HepG2 (cell line): ENCODE results near the gene HSPB6. TPM values are rescaled to one million over a fixed set of nuclear protein-coding genes. Genes with fewer than 3 reads are reported as not detected.
A peak's percentile ranks its signal among the peaks of the same experiment; 100 is the strongest.

Experiments used
- ARID4A ChIP-seq: sonication (generic); formaldehyde crosslinking; IDR thresholded peaks from 2 replicates; pipeline ENCODE4 v1.5.0; 2020; ENCODE audit warnings: mild to moderate bottlenecking, missing genetic modification reagents, borderline replicate concordance
- ETS1 ChIP-seq: sonication (generic); formaldehyde crosslinking; IDR thresholded peaks from 2 replicates; pipeline ENCODE4 v1.4.0; 2020; ENCODE audit warnings: missing genetic modification reagents
- FOXC1 ChIP-seq: sonication (generic); formaldehyde crosslinking; IDR thresholded peaks from 2 replicates; pipeline ENCODE4 v1.8.0; 2022; ENCODE audit warnings: mild to moderate bottlenecking, missing genetic modification reagents, borderline replicate concordance
- KDM6A ChIP-seq: IDR thresholded peaks from 2 replicates; pipeline ENCODE4 v1.6.1; 2016; ENCODE audit warnings: low read depth
- MTA1 ChIP-seq: sonication (generic); formaldehyde crosslinking; IDR thresholded peaks from 2 replicates; pipeline ENCODE4 v1.4.0; 2020; ENCODE audit warnings: missing genetic modification reagents, mild to moderate bottlenecking, borderline replicate concordance
- SMYD3 ChIP-seq: sonication (generic); formaldehyde crosslinking; IDR thresholded peaks from 2 replicates; pipeline ENCODE4 v1.8.1; 2023; ENCODE audit warnings: mild to moderate bottlenecking, missing genetic modification reagents
- ZFAT ChIP-seq: sonication (generic); formaldehyde crosslinking; conservative IDR thresholded peaks from 2 replicates; pipeline ENCODE4 v1.8.1; 2023; ENCODE audit warnings: missing genetic modification reagents, inconsistent platforms
- ZNF784 ChIP-seq: sonication (generic); formaldehyde crosslinking; IDR thresholded peaks from 2 replicates; pipeline ENCODE4 v1.5.1; 2020; ENCODE audit warnings: missing genetic modification reagents, mild to moderate bottlenecking, borderline replicate concordance
- polyA plus RNA-seq, 8 experiments: library from polyadenylated mRNA; depleted of rRNA in 3 of 8; stranded (reverse) in 7 of 8; unstranded in 1 of 8; fragments of >200 nt; fragmentation: Illumina TruSeq in 4 of 8; extraction: Trizol in 4 of 8; gene quantifications; 2 replicates each; pipeline versions ENCODE4 v1.2.1 to v1.2.3, GENCODE V29; 2011 to 2016; ENCODE audit warnings: low read depth in 4 of 8, missing spikeins in 1 of 8, mixed read lengths in 1 of 8; ENCODE audit not compliant: insufficient read depth in 1 of 8
- total RNA-seq, 5 experiments: library from RNA; depleted of rRNA; stranded (reverse); fragments of >200 nt; fragmentation: Illumina TruSeq; extraction: Trizol; gene quantifications; 2 replicates each; pipeline ENCODE4 v1.2.3, GENCODE V29; 2016; ENCODE audit warnings: low read depth in 1 of 5
- TF ChIP-seq, protein P1 (sequence below): sonication (generic); formaldehyde crosslinking; IDR thresholded peaks from 2 replicates; pipeline ENCODE4 v1.4.0; 2020; ENCODE audit warnings: mild to moderate bottlenecking, missing genetic modification reagents
- TF ChIP-seq, protein P2 (sequence below): sonication (generic); formaldehyde crosslinking; IDR thresholded peaks from 2 replicates; pipeline ENCODE4 v1.5.1; 2020; ENCODE audit warnings: mild to moderate bottlenecking, missing genetic modification reagents, moderate library complexity
- TF ChIP-seq, protein P3 (sequence below): sonication (generic); formaldehyde crosslinking; IDR thresholded peaks from 2 replicates; pipeline ENCODE4 v1.5.1; 2020; ENCODE audit warnings: missing genetic modification reagents, mild to moderate bottlenecking, borderline replicate concordance

Gene HSPB6
- total and polyA plus RNA-seq, 2 of the 13 experiments (the other 11 are each of a cell fraction or from before 2014, with no cell fraction given), result 0.18 TPM; not detected in 1

DNA sequence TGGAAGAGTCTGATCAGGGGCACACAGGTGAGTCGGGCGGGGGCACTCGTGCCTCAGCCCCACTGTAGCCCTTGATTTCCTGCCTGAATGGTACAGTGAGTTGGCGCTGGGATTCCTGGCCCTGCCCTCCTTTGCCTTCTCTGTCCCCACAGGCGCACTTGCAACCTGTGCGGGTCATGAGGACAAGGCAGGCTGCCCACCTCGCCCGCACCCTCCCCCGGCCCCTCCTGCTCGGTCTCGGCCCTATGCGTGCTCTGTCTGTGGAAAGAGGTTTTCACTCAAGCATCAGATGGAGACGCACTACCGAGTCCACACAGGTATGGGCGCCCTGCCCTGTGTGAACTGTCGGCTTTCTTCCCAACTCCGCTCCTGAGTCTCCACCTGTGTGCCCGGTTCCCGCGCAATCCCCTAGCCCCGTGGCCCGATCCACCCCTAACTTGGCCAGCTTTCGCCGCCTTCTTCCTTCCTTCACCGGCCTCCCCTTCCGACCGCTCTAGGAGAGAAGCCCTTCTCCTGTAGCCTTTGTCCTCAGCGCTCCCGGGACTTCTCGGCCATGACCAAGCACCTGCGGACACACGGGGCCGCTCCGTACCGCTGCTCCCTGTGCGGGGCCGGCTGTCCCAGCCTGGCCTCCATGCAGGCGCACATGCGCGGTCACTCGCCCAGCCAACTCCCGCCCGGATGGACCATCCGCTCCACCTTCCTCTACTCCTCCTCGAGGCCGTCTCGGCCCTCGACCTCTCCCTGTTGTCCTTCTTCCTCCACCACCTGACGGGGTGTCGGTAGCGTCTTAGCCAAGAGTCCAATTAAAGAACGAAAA lies 40.6 kb downstream of the HSPB6 start (continued):
- TF ChIP-seq, protein P1, sequence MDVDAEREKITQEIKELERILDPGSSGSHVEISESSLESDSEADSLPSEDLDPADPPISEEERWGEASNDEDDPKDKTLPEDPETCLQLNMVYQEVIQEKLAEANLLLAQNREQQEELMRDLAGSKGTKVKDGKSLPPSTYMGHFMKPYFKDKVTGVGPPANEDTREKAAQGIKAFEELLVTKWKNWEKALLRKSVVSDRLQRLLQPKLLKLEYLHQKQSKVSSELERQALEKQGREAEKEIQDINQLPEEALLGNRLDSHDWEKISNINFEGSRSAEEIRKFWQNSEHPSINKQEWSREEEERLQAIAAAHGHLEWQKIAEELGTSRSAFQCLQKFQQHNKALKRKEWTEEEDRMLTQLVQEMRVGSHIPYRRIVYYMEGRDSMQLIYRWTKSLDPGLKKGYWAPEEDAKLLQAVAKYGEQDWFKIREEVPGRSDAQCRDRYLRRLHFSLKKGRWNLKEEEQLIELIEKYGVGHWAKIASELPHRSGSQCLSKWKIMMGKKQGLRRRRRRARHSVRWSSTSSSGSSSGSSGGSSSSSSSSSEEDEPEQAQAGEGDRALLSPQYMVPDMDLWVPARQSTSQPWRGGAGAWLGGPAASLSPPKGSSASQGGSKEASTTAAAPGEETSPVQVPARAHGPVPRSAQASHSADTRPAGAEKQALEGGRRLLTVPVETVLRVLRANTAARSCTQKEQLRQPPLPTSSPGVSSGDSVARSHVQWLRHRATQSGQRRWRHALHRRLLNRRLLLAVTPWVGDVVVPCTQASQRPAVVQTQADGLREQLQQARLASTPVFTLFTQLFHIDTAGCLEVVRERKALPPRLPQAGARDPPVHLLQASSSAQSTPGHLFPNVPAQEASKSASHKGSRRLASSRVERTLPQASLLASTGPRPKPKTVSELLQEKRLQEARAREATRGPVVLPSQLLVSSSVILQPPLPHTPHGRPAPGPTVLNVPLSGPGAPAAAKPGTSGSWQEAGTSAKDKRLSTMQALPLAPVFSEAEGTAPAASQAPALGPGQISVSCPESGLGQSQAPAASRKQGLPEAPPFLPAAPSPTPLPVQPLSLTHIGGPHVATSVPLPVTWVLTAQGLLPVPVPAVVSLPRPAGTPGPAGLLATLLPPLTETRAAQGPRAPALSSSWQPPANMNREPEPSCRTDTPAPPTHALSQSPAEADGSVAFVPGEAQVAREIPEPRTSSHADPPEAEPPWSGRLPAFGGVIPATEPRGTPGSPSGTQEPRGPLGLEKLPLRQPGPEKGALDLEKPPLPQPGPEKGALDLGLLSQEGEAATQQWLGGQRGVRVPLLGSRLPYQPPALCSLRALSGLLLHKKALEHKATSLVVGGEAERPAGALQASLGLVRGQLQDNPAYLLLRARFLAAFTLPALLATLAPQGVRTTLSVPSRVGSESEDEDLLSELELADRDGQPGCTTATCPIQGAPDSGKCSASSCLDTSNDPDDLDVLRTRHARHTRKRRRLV (CRISPR knock-in tag), result no peak
- TF ChIP-seq, protein P2, sequence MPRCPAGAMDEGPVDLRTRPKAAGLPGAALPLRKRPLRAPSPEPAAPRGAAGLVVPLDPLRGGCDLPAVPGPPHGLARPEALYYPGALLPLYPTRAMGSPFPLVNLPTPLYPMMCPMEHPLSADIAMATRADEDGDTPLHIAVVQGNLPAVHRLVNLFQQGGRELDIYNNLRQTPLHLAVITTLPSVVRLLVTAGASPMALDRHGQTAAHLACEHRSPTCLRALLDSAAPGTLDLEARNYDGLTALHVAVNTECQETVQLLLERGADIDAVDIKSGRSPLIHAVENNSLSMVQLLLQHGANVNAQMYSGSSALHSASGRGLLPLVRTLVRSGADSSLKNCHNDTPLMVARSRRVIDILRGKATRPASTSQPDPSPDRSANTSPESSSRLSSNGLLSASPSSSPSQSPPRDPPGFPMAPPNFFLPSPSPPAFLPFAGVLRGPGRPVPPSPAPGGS (CRISPR knock-in tag), result no peak
- no peak; the same call in none of the 2 replicates for TF ChIP-seq FOXC1 (CRISPR knock-in tag)
- no peak for TF ChIP-seq KDM6A
- TF ChIP-seq ARID4A (CRISPR knock-in tag), result 0 out of 2 replicates have a peak, but pooled peaks have one; percentile 36
- no peak for TF ChIP-seq ETS1 (CRISPR knock-in tag)
- no peak for TF ChIP-seq SMYD3 (CRISPR knock-in tag)
- TF ChIP-seq MTA1 (CRISPR knock-in tag), result no peak; the same call in 1 of the 2 replicates
- TF ChIP-seq, protein P3, sequence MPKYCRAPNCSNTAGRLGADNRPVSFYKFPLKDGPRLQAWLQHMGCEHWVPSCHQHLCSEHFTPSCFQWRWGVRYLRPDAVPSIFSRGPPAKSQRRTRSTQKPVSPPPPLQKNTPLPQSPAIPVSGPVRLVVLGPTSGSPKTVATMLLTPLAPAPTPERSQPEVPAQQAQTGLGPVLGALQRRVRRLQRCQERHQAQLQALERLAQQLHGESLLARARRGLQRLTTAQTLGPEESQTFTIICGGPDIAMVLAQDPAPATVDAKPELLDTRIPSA, result 0 out of 2 replicates have a peak, but pooled peaks have one; percentile 67
- TF ChIP-seq ZNF784 (CRISPR knock-in tag), result no peak; the same call in 1 of the 2 replicates
- no peak for TF ChIP-seq ZFAT
